NCI-H1048 (cell line): ENCODE data around the gene TIGAR.

Source experiments
- DNase-seq: peaks from one replicate; lab custom pipeline; 2025; lab: John Stamatoyannopoulos, UW

The TIGAR gene

GRCh38 chr12:4379405-4379804 lies 58.4 kb downstream of the TIGAR start, which contains the start of gene FGF23:
TSS of gene FGF23 (minus strand) at chr12:4379712. CDS start at chr12:4379582, 130 bp downstream.
- DNase-seq = no peak

GRCh38 chr12:4380332-4380731 lies 59.3 kb downstream of the TIGAR start:
- DNase-seq = no peak

- DNase-seq = no peak
These were observed 62.4 kb downstream of the TIGAR start for GRCh38 chr12:4383304-4383865.

GRCh38 chr12:4386801-4387200 lies 65.8 kb downstream of the TIGAR start:
- no peak for DNase-seq

GRCh38 chr12:4387607-4388006 lies 66.6 kb downstream of the TIGAR start:
- DNase-seq = no peak

GRCh38 chr12:4388032-4388431 lies 67.0 kb downstream of the TIGAR start:
- no peak for DNase-seq

- no peak for DNase-seq
These were observed 67.6 kb downstream of the TIGAR start for GRCh38 chr12:4388662-4389061.

GRCh38 chr12:4392223-4392742 lies 71.3 kb downstream of the TIGAR start:
- no peak for DNase-seq

- no peak for DNase-seq
These were observed 72.2 kb downstream of the TIGAR start for GRCh38 chr12:4393211-4393610.

GRCh38 chr12:4395818-4396217 lies 74.8 kb downstream of the TIGAR start:
- DNase-seq = no peak

- DNase-seq = no peak
These were observed 80.1 kb downstream of the TIGAR start for GRCh38 chr12:4401117-4401516.

- DNase-seq = no peak
These were observed 82.0 kb downstream of the TIGAR start for GRCh38 chr12:4402996-4403395.
